GM06990 (cell line): Measurements from ENCODE around the gene APBA2.

Source experiments
- DNase-seq: peaks from one replicate; pipeline ENCODE4 v3.0.0-alpha.2; 2011; ENCODE audit not compliant: insufficient read length; ENCODE audit errors: extremely low read depth
- H3K27me3 ChIP-seq: replicated peaks from 2 replicates; pipeline ENCODE4 v1.6.0; 2011; ENCODE audit warnings: low read length; ENCODE audit not compliant: control insufficient read depth, insufficient read depth
- H3K36me3 ChIP-seq: 2 replicates; pipeline ENCODE4 v1.5.1; 2011; ENCODE audit warnings: low read length; ENCODE audit not compliant: control insufficient read depth, insufficient read depth
- H3K4me3 ChIP-seq: replicated peaks from 2 replicates; pipeline ENCODE4 v1.5.1; 2011; ENCODE audit warnings: low read depth, mild to moderate bottlenecking, control low read depth, low read length
- TF ChIP-seq, protein P1 (sequence below): IDR thresholded peaks from 2 replicates; pipeline ENCODE4 v1.5.1; 2011; ENCODE audit warnings: low read length, control low read depth, mild to moderate bottlenecking, inconsistent platforms; ENCODE audit not compliant: insufficient read depth, poor library complexity, severe bottlenecking

The APBA2 gene

DNA sequence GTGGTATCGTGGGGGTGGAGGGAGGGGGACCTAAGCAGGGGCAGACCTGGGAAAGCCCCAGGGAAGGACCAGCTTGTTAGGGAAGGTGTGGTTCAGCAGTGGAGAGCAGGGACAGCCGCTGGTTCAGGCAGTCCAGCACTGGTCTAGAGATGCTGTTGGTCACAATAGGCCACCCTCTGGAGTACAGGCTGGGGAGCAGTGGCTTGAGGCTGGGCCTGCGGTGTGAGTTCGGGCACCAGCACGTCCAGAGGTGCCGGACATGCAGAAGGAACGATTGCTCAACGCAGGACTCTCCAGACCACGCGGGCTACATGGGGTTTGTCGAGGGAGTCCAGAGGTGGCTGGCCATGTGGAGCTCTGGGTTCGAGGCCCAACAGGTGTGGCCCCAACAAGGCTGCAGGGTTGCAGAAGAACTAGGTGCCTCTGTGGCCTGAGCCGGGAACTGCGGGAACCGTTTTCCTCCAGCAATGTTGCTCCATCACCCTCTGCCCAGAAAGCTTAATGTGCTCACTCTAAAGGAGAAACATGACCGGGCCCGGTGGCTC lies 143.9 kb downstream of the APBA2 start:
- no peak overlapping the region for H3K4me3 ChIP-seq
- no peak for DNase-seq
- TF ChIP-seq, protein P1, sequence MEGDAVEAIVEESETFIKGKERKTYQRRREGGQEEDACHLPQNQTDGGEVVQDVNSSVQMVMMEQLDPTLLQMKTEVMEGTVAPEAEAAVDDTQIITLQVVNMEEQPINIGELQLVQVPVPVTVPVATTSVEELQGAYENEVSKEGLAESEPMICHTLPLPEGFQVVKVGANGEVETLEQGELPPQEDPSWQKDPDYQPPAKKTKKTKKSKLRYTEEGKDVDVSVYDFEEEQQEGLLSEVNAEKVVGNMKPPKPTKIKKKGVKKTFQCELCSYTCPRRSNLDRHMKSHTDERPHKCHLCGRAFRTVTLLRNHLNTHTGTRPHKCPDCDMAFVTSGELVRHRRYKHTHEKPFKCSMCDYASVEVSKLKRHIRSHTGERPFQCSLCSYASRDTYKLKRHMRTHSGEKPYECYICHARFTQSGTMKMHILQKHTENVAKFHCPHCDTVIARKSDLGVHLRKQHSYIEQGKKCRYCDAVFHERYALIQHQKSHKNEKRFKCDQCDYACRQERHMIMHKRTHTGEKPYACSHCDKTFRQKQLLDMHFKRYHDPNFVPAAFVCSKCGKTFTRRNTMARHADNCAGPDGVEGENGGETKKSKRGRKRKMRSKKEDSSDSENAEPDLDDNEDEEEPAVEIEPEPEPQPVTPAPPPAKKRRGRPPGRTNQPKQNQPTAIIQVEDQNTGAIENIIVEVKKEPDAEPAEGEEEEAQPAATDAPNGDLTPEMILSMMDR: no peak
- no peaks in the 10 kb centered on the region for H3K27me3 ChIP-seq
- H3K36me3 ChIP-seq: no peaks in the 10 kb centered on the region

DNA sequence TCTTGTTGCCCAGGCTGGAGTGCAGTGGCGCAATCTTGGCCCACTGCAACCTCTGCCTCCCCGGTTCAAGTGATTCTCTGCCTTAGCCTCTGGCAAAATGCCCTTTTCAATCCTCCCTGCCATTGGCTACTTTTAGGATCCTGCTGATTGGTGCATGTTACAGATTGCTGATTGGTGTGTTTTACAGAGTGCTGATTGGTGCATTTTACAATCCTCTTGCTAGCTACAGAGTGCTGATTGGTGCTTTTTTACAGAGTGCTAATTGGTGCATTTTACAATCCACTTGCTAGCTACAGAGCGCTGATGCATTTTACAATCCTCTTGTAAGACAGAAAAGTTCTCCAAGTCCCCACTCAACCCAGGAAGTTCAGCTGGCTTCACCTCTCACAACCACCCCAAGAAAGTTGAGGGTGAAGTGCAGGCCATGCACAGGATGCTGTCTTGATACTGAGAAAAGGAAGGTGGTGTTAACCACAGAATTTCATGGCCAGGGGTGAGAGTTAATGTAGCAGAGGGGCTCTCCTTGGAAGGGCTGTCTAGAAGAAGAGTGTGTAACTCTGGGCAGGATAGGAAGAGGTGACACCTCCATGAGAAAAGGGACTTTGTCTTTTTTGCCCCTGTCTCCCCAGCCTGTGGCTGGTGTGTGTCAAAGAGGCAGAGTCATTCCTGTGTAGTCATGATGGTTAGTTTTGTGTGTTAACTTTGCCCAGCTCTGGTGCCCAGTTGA lies 145.9 kb downstream of the APBA2 start:
- TF ChIP-seq, protein P1: no peak
- no peak for DNase-seq
- no peaks in the 10 kb centered on the region for H3K27me3 ChIP-seq
- H3K4me3 ChIP-seq: no peak overlapping the region
- no peaks in the 10 kb centered on the region for H3K36me3 ChIP-seq

DNA sequence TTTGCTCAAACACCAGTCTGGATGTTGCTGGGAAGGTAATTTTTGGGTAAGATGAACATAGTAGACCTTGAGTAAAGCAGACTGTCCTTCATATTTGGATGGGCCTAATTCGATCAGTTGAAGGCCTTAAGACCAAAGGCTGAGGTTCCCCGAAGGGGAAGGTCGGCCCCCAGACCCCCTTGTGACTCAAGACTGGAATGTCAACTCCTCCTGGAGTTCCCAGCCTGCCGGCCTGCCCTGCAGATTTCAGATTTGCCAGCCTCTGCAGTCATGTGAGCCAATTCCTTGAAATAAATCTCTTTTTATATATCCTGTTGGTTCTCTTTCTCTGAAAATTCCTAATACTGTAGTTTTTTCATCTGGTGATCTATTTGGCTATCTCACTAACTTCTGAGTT lies 146.5 kb downstream of the APBA2 start:
- H3K4me3 ChIP-seq: no peak overlapping the region
- H3K36me3 ChIP-seq: no peaks in the 10 kb centered on the region
- TF ChIP-seq, protein P1: no peak
- H3K27me3 ChIP-seq: no peaks in the 10 kb centered on the region
- DNase-seq: no peak

DNA sequence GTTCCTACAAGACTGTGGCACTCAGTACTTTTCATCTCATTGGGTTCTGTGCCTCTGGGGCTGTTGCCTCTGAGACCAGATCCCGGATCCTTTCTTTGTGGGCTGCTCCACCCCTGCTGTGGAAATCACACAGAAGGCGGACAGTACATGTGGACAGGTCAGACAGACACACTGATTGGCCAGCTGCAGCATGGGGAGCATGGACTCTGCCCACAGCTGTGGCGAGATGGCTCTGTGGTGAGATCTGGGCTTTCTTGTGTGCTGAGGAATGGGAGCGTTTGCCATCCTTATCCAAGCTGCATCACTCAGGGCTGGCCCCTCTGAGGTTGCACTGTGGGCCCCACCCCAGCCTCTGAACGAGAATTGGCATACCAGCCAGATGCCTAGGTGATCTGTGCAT lies 147.0 kb downstream of the APBA2 start:
- Histone ChIP-seq H3K4me3 (no peak overlapping the region), H3K36me3 (no peaks in the 10 kb centered on the region), H3K27me3 (no peaks in the 10 kb centered on the region)
- DNase-seq: no peak
- TF ChIP-seq, protein P1: no peak

DNA sequence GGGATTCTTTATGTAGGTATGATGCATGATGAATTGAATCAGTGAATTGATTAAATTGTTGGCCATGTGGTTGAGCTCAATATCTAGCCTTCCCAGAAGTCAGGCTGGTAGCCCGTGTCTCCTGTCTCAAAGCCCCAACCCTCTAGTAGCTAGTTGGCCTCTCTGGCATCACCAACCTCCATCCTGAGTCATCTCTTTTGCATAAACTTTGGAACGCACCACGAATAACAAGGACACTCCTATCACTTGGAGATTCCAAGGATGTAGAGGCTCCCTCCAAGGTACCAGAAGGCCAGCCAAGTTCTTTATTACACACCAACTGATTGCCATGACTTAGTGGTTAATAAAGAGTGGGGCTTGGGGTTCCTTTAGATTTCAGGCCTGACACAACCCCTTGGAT lies 148.4 kb downstream of the APBA2 start:
- Histone ChIP-seq H3K4me3 (no peak overlapping the region), H3K27me3 (no peaks in the 10 kb centered on the region; the same call in 1 of the 2 replicates), H3K36me3 (no peaks in the 10 kb centered on the region)
- no peak for DNase-seq
- TF ChIP-seq, protein P1: no peak
